Putamen (tissue), 1 donor: ENCODE data around the gene ZFYVE28.

ENCODE experiments used
- DNase-seq: peaks from one replicate; pipeline ENCODE4 v3.0.0-alpha.2; 2016; ENCODE audit warnings: low spot score

The ZFYVE28 gene

GRCh38 chr4:2353222-2354107 lies 65.0 kb downstream of the ZFYVE28 start:
- DNase-seq: no peak

GRCh38 chr4:2352729-2353221 lies 65.7 kb downstream of the ZFYVE28 start:
- DNase-seq: no peak

GRCh38 chr4:2352171-2352570 lies 66.3 kb downstream of the ZFYVE28 start:
- no peak for DNase-seq

- DNase-seq: no peak
These were observed 67.5 kb downstream of the ZFYVE28 start for GRCh38 chr4:2350982-2351381.

GRCh38 chr4:2348786-2349185 lies 69.7 kb downstream of the ZFYVE28 start:
- DNase-seq: no peak

- no peak for DNase-seq
These were observed 71.3 kb downstream of the ZFYVE28 start for GRCh38 chr4:2347190-2347589.

- DNase-seq: no peak
These were observed 75.0 kb downstream of the ZFYVE28 start for GRCh38 chr4:2343476-2343875.

- no peak for DNase-seq
These were observed 76.4 kb downstream of the ZFYVE28 start for GRCh38 chr4:2341911-2342652.

GRCh38 chr4:2341261-2341841 lies 77.1 kb downstream of the ZFYVE28 start:
- no peak for DNase-seq

GRCh38 chr4:2340272-2341061 lies 78.0 kb downstream of the ZFYVE28 start:
- no peak for DNase-seq

GRCh38 chr4:2339458-2340271 lies 78.8 kb downstream of the ZFYVE28 start:
- no peak for DNase-seq

GRCh38 chr4:2338754-2339457 lies 79.5 kb downstream of the ZFYVE28 start:
- no peak for DNase-seq

- no peak for DNase-seq
These were observed 80.5 kb downstream of the ZFYVE28 start for GRCh38 chr4:2337896-2338295.

GRCh38 chr4:2337131-2337723 lies 81.2 kb downstream of the ZFYVE28 start:
- no peak for DNase-seq

GRCh38 chr4:2336659-2337058 lies 81.8 kb downstream of the ZFYVE28 start:
- no peak for DNase-seq

- DNase-seq: no peak
These were observed 82.7 kb downstream of the ZFYVE28 start for GRCh38 chr4:2335729-2336101.

GRCh38 chr4:2334826-2335728 lies 83.4 kb downstream of the ZFYVE28 start:
- no peak for DNase-seq

GRCh38 chr4:2333916-2334644 lies 84.4 kb downstream of the ZFYVE28 start:
- DNase-seq: no peak
